ENCODE results near the gene TIAM2. TPM values are rescaled to one million over a fixed set of nuclear protein-coding genes. Genes with fewer than 3 reads are reported as not detected.
A peak's percentile ranks its signal among the peaks of the same experiment; 100 is the strongest.

Gene TIAM2
- total RNA-seq, 1 donor from 2014 or later, result 18.1 TPM

- Mint-ChIP-seq H3K27me3 (ENCODE audit: low read depth) (no peaks in the 10 kb centered on the region), H3K36me3 (peaks cover 4% of the 10 kb centered on the region), H3K4me3 (no peak overlapping the region), H3K4me1 (peaks cover 18% of the 10 kb centered on the region), H3K27ac (peak overlapping the region; percentile 84), H3K9me3 (no peaks in the 10 kb centered on the region)
- no peak for TF ChIP-seq CTCF (IDR thresholded peaks at IDR 0.05; ENCODE audit: unreplicated experiment)
- no peak for DNase-seq (ENCODE audit: low spot score in 2 of 2, unreplicated experiment in 2 of 2)
These were observed 278.3 kb downstream of the TIAM2 start for GRCh38 chr6:155273431-155273830.

GRCh38 chr6:155274106-155274505 lies 279.0 kb downstream of the TIAM2 start:
- TF ChIP-seq CTCF (IDR thresholded peaks at IDR 0.05; ENCODE audit: unreplicated experiment), result no peak
- Mint-ChIP-seq H3K4me3 (no peak overlapping the region), H3K4me1 (peaks cover 18% of the 10 kb centered on the region), H3K27ac (no peak overlapping the region), H3K9me3 (no peaks in the 10 kb centered on the region), H3K36me3 (peaks cover 4% of the 10 kb centered on the region), H3K27me3 (ENCODE audit: low read depth) (no peaks in the 10 kb centered on the region)
- no peak for DNase-seq (ENCODE audit: low spot score in 2 of 2, unreplicated experiment in 2 of 2)

GRCh38 chr6:155274533-155274932 lies 279.4 kb downstream of the TIAM2 start:
- Mint-ChIP-seq H3K27ac (no peak overlapping the region), H3K4me3 (no peak overlapping the region), H3K4me1 (peaks cover 18% of the 10 kb centered on the region), H3K36me3 (peaks cover 7% of the 10 kb centered on the region), H3K27me3 (ENCODE audit: low read depth) (no peaks in the 10 kb centered on the region), H3K9me3 (no peaks in the 10 kb centered on the region)
- no peak for TF ChIP-seq CTCF (IDR thresholded peaks at IDR 0.05; ENCODE audit: unreplicated experiment)
- no peak for DNase-seq (ENCODE audit: low spot score in 2 of 2, unreplicated experiment in 2 of 2)

GRCh38 chr6:155275808-155276480 lies 280.8 kb downstream of the TIAM2 start:
- no peaks in the 10 kb centered on the region for H3K9me3 Mint-ChIP-seq
- no peak overlapping the region for H3K4me3 Mint-ChIP-seq
- no peaks in the 10 kb centered on the region for H3K27me3 Mint-ChIP-seq (ENCODE audit: low read depth)
- no peak for TF ChIP-seq CTCF (IDR thresholded peaks at IDR 0.05; ENCODE audit: unreplicated experiment)
- no peak for DNase-seq (ENCODE audit: low spot score in 2 of 2, unreplicated experiment in 2 of 2)
- peaks cover 18% of the 10 kb centered on the region for H3K4me1 Mint-ChIP-seq
- peak overlapping the region; percentile 54 for H3K27ac Mint-ChIP-seq
- peaks cover 12% of the 10 kb centered on the region for H3K36me3 Mint-ChIP-seq

- DNase-seq (ENCODE audit: low spot score in 2 of 2, unreplicated experiment in 2 of 2), result no peak
These were observed 281.5 kb downstream of the TIAM2 start for GRCh38 chr6:155276638-155277037.

More at GRCh38 chr6:155276638-155277037, 281.5 kb downstream of the TIAM2 start:
- H3K9me3 Mint-ChIP-seq, result no peaks in the 10 kb centered on the region
- no peaks in the 10 kb centered on the region for H3K27me3 Mint-ChIP-seq (ENCODE audit: low read depth)
- TF ChIP-seq CTCF (IDR thresholded peaks at IDR 0.05; ENCODE audit: unreplicated experiment), result no peak
- H3K4me1 Mint-ChIP-seq, result peaks cover 18% of the 10 kb centered on the region
- peaks cover 12% of the 10 kb centered on the region for H3K36me3 Mint-ChIP-seq
- peak overlapping the region; percentile 71 for H3K27ac Mint-ChIP-seq
- H3K4me3 Mint-ChIP-seq, result no peak overlapping the region

Data from mesothelial cell of epicardium (in vitro differentiated cells).